Hepatocyte (in vitro differentiated cells): Measurements from ENCODE around the gene ATAD1.

Source experiments
- CTCF ChIP-seq: fragments of 200-600 bp; sonication (generic); IDR thresholded peaks from 2 replicates; pipeline ENCODE4 v1.5.1; 2016; ENCODE audit warnings: antibody characterized with exemption, mild to moderate bottlenecking; ENCODE audit not compliant: poor library complexity
- EZH2 ChIP-seq: fragments of 200-600 bp; sonication (generic); IDR thresholded peaks from 2 replicates; pipeline ENCODE4 v1.6.1; 2016; ENCODE audit warnings: antibody characterized with exemption, mild to moderate bottlenecking, borderline replicate concordance
- EZH2phosphoT487 ChIP-seq: fragments of 200-600 bp; sonication (generic); IDR thresholded peaks from one replicate; pipeline ENCODE4 v1.6.1; 2018; ENCODE audit warnings: antibody characterized with exemption, mild to moderate bottlenecking, low read depth, moderate library complexity; ENCODE audit not compliant: unreplicated experiment, severe bottlenecking

GRCh38 chr10:87865241-87865881, 47.3 kb upstream of the ATAD1 start:
- TF ChIP-seq EZH2: no peak
- no peak for TF ChIP-seq CTCF
- TF ChIP-seq EZH2phosphoT487: no peak
